ENCODE results near the gene GLS. TPM values are rescaled to one million over a fixed set of nuclear protein-coding genes. Genes with fewer than 3 reads are reported as not detected.

The GLS gene
- total RNA-seq = 447 and 588 TPM in 2 replicates

DNA sequence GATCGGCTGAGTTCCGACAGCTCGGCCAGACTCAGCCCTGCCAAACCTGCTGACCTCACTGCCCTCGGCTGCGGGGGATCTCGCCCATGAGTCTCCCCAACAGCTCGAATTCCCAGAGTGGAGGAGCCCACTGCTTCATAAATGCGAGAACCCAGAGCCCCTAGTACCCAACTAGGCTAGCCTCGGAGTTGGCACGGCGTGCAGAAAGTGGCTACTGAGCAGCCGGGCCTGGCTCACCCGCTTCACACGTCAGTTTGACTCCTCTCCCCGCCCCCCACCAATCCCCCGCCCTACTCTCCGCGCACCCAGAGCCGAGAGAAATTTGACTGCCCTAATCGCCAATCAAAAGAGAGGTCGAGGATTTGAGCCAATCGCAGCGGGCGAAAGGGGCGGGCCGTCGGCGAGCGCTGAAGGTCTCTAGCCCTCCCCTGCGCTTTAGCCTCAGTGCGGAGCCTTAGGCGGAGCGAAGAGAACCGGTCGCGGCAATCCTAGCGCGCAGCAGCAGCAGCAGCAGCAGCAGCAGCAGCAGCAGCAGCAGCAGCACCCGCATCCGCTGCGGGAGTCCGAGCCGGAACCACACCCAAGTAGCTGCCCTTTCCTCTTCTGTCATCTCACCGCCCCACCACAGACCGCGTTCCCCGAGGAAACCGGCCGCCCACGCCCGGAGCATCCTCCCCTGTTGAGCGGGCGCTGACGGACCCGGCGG, at the start of gene GLS:
GLS (plus strand) TSS at position 444 of the 706 bp plus-strand sequence. CDS start 264 bp downstream, outside the sequence.
- peak; percentile 98 for DNase-seq (ENCODE audit: insufficient read length, low spot score, missing footprints)
- H2AFZ ChIP-seq (ENCODE audit: low read length) = peak within 1 kb of the TSS; percentile 86
- H3K4me1 ChIP-seq (ENCODE audit: insufficient read depth, low read length) = peaks cover 9% of the 10 kb centered on the region
- H3K27me3 ChIP-seq (ENCODE audit: insufficient read depth, low read length) = no peaks in the 10 kb centered on the region
- peaks cover 52% of the 10 kb centered on the region for H3K79me2 ChIP-seq (ENCODE audit: insufficient read depth, low read length)
- TF ChIP-seq, protein P1, sequence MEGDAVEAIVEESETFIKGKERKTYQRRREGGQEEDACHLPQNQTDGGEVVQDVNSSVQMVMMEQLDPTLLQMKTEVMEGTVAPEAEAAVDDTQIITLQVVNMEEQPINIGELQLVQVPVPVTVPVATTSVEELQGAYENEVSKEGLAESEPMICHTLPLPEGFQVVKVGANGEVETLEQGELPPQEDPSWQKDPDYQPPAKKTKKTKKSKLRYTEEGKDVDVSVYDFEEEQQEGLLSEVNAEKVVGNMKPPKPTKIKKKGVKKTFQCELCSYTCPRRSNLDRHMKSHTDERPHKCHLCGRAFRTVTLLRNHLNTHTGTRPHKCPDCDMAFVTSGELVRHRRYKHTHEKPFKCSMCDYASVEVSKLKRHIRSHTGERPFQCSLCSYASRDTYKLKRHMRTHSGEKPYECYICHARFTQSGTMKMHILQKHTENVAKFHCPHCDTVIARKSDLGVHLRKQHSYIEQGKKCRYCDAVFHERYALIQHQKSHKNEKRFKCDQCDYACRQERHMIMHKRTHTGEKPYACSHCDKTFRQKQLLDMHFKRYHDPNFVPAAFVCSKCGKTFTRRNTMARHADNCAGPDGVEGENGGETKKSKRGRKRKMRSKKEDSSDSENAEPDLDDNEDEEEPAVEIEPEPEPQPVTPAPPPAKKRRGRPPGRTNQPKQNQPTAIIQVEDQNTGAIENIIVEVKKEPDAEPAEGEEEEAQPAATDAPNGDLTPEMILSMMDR (IDR thresholded peaks at IDR 0.05; ENCODE audit: extremely low read depth, low read depth, low read length) = no peak
- peak within 1 kb of the TSS; percentile 91 for H3K4me2 ChIP-seq (ENCODE audit: insufficient read depth, low read length)
- peaks cover 42% of the 10 kb centered on the region for H4K20me1 ChIP-seq (ENCODE audit: insufficient read depth, low read length)
- H3K27ac ChIP-seq (ENCODE audit: low read depth, low read length) = peak within 1 kb of the TSS; percentile 91
- H3K36me3 ChIP-seq (ENCODE audit: insufficient read depth, low read length) = peaks cover 20% of the 10 kb centered on the region
- no peaks in the 10 kb centered on the region for H3K9me3 ChIP-seq (ENCODE audit: low read depth, low read length)
- peak within 1 kb of the TSS; percentile 84 for H3K4me3 ChIP-seq (ENCODE audit: insufficient read depth, low read length)

DNA sequence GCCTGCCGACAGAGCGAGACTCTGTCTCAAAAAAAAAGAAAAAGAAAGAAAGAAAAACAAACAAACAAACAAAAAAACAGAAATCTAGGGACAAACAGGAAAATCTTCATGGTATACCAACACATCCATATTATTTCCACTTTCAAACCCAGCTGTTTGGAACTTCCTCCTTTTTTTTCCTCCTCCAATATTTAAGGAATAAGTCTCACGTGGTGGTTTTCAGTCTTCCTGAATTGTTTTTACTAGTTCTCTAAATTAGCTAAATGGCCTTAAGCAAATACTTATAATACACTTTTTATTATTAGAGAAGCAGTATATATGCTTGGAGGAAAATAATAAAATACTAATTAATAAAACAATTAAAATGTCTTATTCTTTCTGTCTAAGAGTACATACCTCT, 48.7 kb upstream of the GLS start:
- TF ChIP-seq, protein P1 (IDR thresholded peaks at IDR 0.05; ENCODE audit: extremely low read depth, low read depth, low read length) = no peak
- Histone ChIP-seq H3K36me3 (ENCODE audit: insufficient read depth, low read length) (no peaks in the 10 kb centered on the region), H3K4me1 (ENCODE audit: insufficient read depth, low read length) (peaks cover 31% of the 10 kb centered on the region), H4K20me1 (ENCODE audit: insufficient read depth, low read length) (no peaks in the 10 kb centered on the region), H2AFZ (ENCODE audit: low read length) (no peak overlapping the region), H3K27me3 (ENCODE audit: insufficient read depth, low read length) (no peaks in the 10 kb centered on the region), H3K79me2 (ENCODE audit: insufficient read depth, low read length) (no peaks in the 10 kb centered on the region), H3K9me3 (ENCODE audit: low read depth, low read length) (no peaks in the 10 kb centered on the region), H3K4me2 (ENCODE audit: insufficient read depth, low read length) (no peak overlapping the region), H3K4me3 (ENCODE audit: insufficient read depth, low read length) (no peak overlapping the region), H3K27ac (ENCODE audit: low read depth, low read length) (no peak overlapping the region)
- DNase-seq (ENCODE audit: insufficient read length, low spot score, missing footprints) = no peak

DNA sequence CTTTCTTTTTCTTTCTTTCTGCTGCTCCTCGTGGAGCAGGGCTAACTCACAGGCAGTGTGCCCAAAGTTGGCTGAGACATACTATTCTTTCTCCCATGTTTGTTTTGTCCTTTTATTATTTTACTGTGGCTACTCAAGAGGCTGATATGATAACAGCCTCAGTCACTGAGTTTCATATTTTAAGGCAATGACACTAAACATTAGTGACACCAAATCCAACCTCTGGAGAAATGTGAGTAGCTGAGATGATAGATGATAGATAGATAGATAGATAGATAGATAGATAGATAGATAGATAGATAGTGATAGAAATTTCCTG, 45.8 kb upstream of the GLS start:
- no peak for DNase-seq (ENCODE audit: insufficient read length, low spot score, missing footprints)
- Histone ChIP-seq H4K20me1 (ENCODE audit: insufficient read depth, low read length) (no peaks in the 10 kb centered on the region), H3K4me2 (ENCODE audit: insufficient read depth, low read length) (peak overlapping the region; percentile 43), H3K9me3 (ENCODE audit: low read depth, low read length) (no peaks in the 10 kb centered on the region), H3K79me2 (ENCODE audit: insufficient read depth, low read length) (no peaks in the 10 kb centered on the region), H3K36me3 (ENCODE audit: insufficient read depth, low read length) (no peaks in the 10 kb centered on the region), H2AFZ (ENCODE audit: low read length) (no peak overlapping the region), H3K4me3 (ENCODE audit: insufficient read depth, low read length) (no peak overlapping the region), H3K27ac (ENCODE audit: low read depth, low read length) (peak overlapping the region; percentile 44), H3K4me1 (ENCODE audit: insufficient read depth, low read length) (peaks cover 53% of the 10 kb centered on the region), H3K27me3 (ENCODE audit: insufficient read depth, low read length) (no peaks in the 10 kb centered on the region)
- TF ChIP-seq, protein P1 (IDR thresholded peaks at IDR 0.05; ENCODE audit: extremely low read depth, low read depth, low read length) = no peak

DNA sequence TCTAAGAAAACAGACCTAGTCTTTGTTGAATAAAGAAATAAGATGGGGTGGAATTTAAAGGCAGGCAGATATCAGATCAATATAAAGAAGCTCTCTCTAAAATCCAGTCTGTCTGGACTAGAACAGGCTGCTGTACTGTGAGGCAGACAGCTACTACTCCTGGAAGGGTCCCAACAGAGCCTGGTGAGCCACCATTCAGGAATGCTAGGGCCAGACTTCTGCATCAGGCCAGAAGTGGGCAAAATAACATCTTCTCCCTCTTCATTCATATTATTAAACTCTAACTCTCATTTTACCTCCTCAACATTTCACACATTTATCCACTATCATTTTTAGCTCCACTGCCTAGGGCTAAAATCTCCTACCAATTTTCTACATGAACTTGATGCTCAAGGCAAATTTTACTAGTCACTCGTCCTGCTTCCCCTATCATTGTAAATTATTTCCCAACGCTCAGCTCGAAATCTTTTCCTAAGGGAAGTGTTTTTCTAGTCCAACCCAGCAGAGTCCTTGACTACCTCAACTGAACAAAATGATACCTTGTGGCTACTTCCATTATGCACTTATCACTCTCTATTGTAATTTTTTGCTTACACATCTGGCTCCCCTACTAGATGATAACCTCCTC, 45.2 kb upstream of the GLS start:
- Histone ChIP-seq H3K79me2 (ENCODE audit: insufficient read depth, low read length) (no peaks in the 10 kb centered on the region), H3K9me3 (ENCODE audit: low read depth, low read length) (no peaks in the 10 kb centered on the region), H2AFZ (ENCODE audit: low read length) (no peak overlapping the region), H3K4me2 (ENCODE audit: insufficient read depth, low read length) (peak overlapping the region; percentile 43), H3K4me1 (ENCODE audit: insufficient read depth, low read length) (peaks cover 55% of the 10 kb centered on the region), H4K20me1 (ENCODE audit: insufficient read depth, low read length) (no peaks in the 10 kb centered on the region), H3K4me3 (ENCODE audit: insufficient read depth, low read length) (no peak overlapping the region), H3K27me3 (ENCODE audit: insufficient read depth, low read length) (no peaks in the 10 kb centered on the region), H3K36me3 (ENCODE audit: insufficient read depth, low read length) (no peaks in the 10 kb centered on the region), H3K27ac (ENCODE audit: low read depth, low read length) (peak overlapping the region; percentile 44)
- TF ChIP-seq, protein P1 (IDR thresholded peaks at IDR 0.05; ENCODE audit: extremely low read depth, low read depth, low read length) = no peak
- peak; percentile 93 for DNase-seq (ENCODE audit: insufficient read length, low spot score, missing footprints)

All from osteoblast (primary cell).